ENCODE results near the gene C1R.

C1R gene

DNA sequence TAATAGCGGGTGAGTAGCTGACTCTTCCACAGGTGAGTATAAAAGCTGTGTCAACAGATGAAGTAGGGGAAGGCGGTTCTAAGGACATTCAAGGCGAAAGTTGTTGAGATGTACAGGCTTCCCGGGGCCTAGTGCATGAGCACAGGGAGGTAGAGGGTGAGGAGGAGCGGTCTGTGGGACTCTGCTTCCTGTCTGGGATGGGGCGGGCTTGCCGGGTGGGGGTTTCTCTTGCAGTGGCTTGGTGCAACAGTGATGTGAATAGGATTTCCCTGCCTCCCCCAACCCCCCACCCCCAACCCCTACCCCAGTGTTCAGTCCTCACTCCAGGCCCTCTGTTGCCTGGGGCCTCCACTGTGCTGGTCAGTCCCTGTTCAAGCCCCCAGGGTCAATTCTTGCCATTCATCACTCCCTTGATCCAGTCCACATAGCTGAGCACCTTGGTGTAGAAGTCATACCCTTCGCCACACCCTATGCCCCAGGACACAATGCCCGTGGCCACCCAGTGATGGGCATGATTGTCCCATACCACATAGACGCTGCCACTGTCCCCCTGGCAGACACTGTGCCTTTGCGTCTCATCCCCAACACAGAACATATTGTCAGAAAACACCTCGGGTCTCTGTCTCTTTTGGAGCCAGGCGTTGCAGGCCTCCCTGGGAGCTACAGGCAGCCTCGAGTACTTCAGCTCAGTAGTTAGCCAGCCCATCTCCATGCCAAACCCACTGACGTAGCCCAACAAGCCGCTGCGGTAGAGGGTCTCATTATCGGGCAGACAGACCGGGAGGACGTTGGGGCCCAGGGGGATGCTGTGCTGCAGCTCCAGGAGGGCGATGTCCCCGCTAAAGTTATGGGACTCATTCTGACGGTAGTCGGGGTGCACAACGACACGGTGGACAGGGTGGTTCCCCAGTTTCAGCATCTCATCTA lies 4.0 kb upstream of the C1R start:
- no peak for DNase-seq

- no peak for DNase-seq
Observed at GRCh38 chr12:7093892-7094291, 1.6 kb upstream of the C1R start.

GRCh38 chr12:7093486-7093885 lies 1.2 kb upstream of the C1R start:
- no peak for DNase-seq

GRCh38 chr12:7092986-7093460 lies 778 bp upstream of the C1R start:
- no peak for DNase-seq

GRCh38 chr12:7091660-7092228 lies 501 bp downstream of the C1R start:
- DNase-seq, result no peak

GRCh38 chr12:7091171-7091570 lies 1.1 kb downstream of the C1R start:
- no peak for DNase-seq

DNA sequence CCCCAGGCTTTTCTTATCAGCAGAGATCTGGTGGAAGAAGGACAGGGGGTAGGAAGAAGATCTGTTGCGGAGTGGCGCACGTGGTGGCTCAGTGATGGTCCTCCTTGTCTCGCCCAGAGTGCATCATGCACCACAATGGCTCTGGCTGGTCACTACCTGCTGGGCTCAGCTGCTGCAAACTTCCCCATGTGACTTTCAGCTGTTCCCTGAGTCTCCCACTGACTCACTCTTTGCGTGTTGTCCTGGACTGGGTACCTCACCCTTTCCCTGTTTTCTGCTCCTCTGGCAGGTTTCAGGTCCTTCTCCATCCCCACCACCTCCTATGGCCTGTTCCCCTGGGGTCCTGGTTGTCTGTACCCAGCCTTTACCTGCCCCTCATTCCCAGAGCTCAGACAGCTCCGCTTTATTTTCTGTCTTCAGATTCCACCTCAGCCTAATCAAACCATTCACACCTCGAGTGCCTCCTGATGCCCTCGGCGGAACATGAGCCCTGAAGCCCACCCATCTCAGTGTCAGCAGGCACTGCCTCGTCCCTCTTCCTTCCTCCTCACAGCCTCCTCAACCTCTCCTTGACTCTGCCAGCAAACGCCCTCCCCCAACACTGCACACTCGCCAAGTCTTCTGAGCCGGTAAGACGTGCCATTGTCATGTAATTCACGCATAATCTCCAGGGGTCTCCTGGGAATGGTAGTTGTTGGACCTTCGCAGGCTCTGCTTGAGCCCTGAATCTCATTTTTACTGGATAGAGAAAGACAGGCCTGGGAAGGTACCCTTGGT lies 1.8 kb downstream of the C1R start:
- DNase-seq, result no peak

GRCh38 chr12:7089196-7089871 lies 2.9 kb downstream of the C1R start:
- no peak for DNase-seq

DNA sequence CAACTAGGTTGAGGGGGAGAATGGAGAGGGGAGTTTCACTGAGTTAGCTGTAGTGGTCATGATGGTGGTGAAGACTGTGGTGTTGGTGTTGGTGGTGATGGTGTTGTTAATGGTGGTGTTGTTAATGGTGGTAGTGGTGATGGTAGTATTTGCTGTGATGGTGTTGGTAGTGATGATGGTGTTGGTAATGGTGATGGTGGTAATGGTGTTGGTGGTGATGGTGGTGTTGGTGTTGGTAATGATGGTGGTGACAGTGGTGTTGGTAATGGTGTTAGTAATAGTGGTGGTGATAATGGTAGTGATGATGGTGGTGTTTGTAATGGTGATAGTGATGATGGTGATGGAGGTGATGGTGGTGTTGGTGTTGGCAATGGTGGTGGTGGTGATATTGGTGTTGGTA lies 9.1 kb downstream of the C1R start:
- DNase-seq, result no peak

DNA sequence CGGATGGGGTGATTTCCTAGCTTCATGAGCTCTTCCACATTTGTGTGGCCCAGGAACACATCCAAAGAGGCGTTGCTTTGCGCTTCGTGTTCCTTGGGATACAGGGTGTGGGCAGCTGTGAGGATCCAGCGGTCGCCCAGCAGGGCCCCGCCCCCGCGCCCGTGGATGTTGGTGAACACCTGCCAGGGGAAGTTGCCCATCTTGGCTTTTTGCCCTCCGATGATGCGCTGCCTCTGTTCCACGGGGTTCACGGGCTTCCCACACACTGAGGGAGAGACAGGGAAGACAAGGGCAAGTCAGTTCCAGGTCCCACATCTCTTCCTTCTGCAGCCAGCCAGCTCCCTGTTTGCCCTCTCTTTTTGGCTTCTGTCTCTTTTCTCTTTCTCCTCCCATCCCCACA lies 11.2 kb downstream of the C1R start:
- no peak for DNase-seq

DNA sequence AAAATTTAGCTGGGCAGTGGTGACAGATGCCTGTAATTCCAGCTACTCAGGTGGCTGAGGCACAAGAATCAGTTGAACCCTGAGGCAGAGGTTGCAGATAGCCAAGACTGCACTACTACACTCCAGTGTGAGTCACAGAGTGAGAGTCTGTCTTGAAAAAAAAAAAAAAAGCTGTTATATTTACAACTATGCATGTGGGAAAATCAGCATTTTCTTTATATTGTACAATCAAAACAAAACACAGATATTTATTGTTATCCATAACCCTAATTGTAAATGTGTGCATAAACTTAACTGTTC lies 12.5 kb downstream of the C1R start:
- no peak for DNase-seq

DNA sequence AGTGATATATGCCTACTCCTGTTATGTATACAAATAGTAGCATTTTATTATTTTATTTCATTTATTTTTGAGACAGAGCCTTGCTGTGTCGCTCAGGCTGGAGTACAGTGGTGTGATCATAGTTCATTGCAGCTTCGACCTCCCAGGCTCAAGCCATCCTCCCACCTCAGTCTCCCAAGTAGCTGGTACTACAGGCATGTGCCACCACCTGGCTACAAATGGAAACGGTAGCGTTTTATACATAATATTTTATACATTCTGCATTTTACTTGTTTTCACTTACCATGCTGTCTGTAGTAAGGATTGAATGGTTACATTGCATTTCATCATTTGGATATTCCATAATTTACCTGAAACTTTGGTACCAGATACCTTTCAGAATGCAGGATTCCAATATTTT lies 14.1 kb downstream of the C1R start:
- no peak for DNase-seq

GRCh38 chr12:7076493-7076892 lies 15.8 kb downstream of the C1R start:
- DNase-seq, result no peak

- no peak for DNase-seq
Observed at GRCh38 chr12:7075939-7076338, 16.3 kb downstream of the C1R start.

- no peak for DNase-seq
Observed at GRCh38 chr12:7075518-7075917, 16.7 kb downstream of the C1R start.

DNA sequence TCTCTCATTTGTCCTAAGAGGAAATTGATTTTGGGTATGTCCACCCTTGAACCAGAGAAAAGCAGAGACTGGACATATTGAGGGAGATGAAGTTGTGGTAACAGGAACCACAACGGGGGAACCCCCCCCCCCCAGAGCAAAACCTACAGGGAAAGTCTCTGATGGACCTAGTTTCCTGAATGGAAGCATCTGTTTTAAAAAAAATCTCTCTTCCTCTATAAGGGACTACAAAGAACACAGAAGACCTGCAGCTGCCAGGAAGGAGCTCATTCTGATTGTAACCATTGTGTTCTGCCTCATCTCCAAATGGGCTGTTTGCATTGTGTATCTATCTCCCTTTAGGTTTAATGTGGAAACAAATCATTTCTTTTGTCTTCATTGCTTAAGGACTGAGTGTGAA lies 18.3 kb downstream of the C1R start:
- no peak for DNase-seq

DNA sequence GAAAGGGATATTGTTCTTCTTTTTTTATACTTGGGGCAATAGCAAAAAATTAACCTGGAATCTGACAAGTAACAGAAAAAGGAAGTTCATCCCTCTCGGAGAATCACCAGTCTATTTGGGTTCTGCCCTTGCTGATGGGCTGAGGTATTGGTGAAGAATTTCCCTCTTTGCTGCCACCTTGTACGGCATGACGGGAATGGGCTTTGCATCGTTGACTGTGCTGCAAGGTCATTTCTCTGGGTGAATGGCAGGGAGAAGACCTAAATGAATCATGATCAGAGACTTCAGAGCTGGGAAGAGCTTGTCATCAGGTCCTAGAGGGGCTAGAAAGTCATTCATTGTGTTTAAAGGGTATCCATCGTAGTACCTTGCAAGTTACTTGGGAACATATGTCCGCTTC lies 19.7 kb downstream of the C1R start:
- DNase-seq, result no peak

DNA sequence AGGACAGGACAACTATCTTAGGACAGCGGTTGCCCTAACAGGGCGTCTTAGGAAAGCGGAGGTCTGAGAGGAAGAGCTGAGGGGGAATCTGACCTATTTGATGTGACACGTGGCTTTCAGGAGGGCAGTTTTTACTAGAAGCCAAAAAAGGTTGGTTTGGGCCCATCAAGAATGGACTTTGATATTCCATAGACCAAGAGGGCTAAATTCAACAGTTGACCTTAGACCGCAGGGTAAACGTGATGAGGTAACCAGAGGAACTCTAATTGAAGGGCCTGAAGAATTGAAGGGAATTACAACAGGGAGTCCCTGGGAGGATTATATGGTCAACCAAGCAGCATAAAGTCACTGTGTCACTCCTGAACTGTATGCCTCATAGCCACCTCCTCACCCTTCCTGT lies 20.2 kb downstream of the C1R start:
- no peak for DNase-seq

DNA sequence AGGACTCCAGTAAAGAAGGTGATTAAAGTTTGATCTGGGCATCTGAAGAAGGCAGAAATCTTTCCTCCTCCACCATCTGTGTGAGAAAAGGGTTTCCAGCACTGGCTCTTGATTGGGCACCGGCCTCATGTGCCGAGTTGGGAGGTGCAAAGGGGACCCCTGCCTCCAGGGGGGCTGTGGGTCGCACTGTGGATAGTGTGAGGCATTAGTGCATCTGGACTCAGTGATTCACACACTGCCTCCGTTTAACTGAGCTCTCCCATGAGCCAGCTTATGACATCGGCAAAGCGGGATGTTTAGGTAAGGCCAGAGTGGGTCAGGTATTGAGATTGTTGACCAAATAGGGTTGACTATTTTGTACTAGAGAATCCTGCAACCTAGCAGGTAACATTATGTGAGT lies 22.9 kb downstream of the C1R start:
- no peak for DNase-seq

DNA sequence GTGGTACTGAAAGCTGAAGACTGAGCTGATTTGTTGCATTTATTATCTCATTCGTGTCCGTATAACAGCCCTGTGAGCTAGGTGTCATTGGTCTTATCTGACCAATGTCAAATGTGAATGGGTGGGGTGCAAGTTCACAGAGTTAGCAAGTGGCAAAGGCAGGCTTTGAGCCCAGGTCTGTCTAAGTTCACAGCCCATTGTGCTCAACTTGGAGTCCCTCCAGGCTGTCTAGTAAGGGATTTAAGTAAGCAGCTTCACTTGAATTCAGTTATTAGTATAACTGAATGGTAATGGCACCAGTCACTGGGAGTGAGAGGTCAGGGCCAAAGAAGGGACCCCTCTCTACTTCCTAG lies 23.3 kb downstream of the C1R start:
- DNase-seq, result no peak

DNA sequence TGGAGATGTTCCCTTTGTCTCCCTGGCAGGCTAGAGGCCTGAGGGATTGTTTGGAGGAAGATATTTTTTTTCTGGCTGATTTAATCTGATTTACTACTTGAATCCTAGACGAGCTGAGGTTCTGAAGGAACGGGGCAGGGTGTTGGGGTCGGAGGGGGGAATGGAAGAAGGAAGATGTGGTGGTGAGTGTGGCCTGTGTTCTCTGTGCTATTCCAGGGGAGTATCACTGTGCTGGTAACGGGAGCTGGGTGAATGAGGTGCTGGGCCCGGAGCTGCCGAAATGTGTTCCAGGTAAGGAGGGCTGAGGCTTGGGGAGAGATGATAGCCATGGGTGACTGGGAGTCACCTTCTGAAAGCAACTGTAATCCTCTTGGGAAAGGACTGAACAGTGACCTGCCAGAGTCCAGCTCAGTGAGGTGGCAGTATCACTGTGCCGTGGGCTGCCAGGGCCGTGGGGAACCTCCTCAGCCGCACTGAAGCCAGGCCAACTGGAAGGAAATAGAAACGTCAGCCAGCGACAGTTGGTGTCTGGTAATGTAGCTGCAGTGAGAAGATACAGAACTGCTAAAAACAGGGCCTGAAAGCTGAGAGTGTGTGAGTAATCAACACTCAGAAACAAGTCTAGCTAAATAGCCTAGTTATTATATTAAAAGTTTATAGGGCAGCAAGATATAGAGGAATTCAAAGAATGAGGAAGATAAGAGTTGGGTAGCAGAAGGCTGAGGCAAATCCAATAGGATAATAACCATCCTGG lies 23.8 kb downstream of the C1R start:
- DNase-seq, result no peak

DNA sequence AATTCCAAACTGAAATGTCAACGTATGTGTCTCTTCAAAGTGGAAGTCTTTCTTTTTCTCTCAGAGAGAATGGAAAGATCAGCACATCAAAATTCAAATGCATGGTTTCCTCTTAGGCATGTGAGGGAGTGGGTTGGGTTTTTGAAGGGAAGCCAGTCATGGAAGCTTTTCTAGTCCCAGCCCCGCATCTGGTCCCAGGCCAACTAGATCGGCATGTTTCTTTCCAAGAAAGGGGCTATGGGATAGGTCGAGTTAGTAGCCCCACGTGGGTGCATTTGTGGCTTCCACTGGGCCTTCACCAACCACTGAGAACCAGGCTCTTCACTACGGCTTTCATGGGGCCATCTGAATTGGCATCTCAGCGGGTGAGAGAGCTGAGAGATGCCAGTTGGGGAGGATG lies 25.1 kb downstream of the C1R start:
- no peak for DNase-seq

GRCh38 chr12:7066596-7066995 lies 25.6 kb downstream of the C1R start:
- no peak for DNase-seq

Measured in AML-193 (cell line).